ENCODE data around the gene BRD9.
"Not testable (repeated sequence)": the region's sequence is repeated elsewhere in the genome, so short reads cannot be mapped to it uniquely, and the experiment has no call there.

Gene BRD9

DNA sequence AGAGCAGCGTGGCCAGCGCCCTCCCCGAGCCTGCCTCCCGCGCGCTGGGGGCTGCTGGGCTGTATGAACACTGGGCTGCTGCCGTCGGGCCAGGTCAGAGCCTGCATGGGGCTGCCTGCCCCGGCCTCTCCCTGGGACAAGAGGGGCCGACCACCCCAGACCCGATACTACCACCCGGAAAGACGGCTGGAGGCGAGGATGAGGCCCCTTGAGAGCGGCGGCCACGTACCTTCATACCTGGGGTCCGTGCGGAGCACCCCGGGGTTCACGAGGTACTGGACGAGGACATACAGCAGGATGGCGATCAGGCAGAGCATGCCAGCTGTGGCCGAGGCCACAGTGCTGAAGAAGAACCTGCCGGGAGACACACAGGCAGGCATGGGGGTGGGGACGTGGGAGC is 49.2 kb downstream of the BRD9 start:
- not testable (repeated sequence) for DNase-seq

DNA sequence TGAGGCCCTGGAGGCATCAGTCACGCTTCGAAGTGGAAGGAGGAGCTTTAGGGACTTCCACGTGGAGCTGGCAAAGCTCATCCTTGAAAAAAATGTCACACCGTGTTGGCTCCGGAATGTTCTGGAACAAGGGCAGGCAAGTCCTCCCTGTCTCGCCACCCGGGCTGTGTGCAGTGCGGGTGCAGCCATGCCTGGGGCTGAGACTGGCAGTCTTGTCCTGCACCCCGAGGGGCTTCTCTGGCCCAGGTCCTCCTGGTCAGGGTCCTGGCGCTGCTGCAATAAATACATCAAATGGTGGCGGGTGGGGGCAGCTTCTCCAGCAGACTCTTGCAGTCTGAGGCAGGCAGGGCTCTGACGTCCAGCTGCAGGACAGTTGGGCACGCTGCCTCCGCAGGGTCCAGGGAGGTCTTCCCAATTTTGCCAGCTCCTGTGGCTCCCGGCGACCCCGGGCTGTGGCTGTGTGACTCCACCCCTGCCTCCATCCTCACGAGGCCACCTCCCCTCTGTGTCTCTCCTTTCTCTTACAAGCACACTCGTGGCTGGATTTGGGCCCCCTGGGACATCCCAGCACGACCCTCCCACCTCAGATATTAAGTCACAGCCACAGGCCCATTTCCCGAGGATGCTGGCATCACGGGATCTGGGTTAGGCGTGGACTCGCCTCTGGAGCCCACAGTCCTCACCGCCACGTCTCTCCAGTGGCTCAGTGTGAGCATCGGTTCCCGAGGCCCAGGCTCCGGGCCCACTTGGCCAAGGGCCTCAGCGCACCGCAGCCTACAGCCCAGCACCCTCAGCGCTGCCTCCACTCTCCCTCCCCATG is 50.0 kb downstream of the BRD9 start:
- not testable (repeated sequence) for DNase-seq

DNA sequence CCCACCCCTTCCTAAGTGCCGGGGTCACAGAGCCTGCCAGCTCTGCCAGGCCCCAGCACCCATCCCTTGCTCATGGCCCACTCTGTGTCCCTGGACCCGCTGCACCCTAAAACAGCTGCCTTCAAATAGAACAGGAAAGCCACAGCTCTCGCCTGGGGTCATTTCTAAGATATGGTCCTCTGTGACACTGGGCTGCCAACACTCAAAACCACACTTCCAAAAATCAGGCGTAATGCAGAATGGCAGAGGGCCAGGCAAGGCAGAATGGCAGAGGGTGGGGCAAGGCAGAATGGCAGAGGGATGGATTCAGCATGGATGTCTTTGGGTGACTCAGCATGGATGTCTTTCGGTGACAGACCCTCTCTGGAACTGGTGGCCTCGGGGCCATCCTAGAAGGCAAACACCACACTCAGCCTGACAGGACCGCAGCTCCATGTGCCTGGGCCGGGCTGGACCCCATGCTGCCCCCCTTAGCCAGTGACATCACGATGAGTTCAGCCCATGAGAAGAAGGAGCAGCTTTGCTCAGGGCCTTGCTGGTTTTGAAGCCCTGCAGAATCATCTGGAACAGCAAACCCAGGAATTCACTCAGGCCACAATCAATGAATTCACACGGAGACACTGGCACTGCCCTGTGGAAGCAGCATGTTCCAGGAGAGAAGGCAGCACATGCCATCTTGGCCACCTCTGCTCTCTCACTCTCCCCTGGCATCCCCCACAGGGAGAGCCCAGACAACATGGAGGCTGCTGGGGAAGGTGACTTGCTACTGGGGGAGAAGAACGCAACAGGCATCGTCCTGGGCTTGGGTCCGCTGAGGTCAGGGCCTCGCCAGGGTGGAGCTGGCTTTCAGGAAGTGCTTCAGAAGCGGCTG is 50.8 kb downstream of the BRD9 start:
- DNase-seq = not testable (repeated sequence)

DNA sequence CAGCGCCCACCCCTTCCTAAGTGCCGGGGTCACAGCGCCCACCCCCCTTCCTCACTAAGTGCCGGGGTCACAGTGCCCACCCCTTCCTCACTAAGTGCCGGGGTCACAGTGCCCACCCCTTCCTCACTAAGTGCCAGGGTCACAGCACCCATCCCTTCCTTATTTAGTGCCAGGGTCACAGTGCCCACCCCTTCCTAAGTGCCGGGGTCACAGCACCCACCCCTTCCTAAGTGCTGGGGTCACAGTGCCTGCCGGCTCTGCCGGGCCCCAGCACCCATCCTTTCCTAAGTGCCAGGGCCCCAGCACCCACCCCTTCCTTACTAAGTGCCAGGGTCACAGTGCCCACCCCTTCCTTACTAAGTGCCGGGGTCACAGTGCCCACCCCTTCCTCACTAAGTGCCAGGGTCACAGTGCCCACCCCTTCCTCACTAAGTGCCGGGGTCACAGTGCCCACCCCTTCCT is 51.6 kb downstream of the BRD9 start:
- DNase-seq = not testable (repeated sequence)

DNA sequence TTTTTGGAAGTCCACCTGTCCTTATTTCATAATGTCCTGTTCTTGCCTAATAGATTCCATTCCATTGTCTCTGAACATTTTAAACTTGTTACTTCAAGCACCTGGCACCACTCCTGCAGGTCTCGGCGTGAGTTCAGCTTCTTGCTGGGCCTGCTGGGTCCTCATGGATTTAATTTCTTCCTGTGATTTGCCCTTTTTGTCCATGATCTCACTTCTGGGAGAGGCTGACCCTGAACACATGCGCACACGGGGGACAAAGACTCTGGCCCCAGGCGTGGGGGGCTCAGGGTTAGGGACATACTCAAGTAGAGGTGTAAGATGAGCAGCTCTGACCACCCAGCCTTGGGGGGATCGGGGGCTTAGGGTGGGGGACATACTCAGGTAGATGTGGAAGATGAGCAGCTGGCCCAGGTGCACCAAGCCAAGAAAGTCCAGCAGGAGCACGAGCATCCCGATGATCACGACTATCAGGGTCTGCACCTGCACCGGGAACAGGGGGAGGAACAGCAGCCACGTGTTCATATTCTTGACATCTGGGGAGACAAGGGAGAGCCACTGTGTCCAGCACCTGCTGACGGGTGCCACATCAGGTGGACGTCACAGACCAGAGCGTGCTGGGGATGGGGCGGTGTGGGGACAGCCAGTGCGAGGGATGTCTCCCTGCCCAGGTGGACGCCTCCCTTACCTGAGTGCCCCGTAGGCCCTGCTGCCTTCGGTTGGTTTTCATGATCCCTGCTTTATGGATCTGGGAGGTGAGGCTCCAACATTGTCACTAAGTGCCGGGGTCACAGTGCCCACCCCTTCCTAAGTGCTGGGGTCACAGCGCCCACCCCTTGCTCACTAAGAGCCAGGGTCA is 52.3 kb downstream of the BRD9 start:
- not testable (repeated sequence) for DNase-seq

DNA sequence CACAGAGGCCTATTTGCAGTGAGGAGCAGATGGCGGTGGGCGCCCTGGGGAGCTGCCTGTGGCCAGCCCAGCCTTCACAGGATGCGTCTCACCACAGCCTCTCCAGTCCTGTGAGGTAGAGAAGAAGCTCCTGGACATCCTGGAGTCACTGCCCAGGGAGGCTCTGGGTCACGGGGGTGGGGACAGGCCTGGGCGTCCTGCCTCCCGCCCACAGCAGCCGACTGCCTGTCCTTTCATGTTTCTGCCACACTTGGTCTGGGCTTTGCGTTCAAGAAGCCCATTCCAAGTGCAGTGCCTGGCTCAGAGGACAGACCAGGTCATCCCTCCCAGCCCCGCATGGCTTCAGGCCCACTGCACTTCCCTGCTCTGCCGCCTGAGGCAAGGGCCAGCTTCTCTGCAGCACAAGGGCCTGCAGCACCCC is 54.2 kb downstream of the BRD9 start:
- DNase-seq = not testable (repeated sequence)

DNA sequence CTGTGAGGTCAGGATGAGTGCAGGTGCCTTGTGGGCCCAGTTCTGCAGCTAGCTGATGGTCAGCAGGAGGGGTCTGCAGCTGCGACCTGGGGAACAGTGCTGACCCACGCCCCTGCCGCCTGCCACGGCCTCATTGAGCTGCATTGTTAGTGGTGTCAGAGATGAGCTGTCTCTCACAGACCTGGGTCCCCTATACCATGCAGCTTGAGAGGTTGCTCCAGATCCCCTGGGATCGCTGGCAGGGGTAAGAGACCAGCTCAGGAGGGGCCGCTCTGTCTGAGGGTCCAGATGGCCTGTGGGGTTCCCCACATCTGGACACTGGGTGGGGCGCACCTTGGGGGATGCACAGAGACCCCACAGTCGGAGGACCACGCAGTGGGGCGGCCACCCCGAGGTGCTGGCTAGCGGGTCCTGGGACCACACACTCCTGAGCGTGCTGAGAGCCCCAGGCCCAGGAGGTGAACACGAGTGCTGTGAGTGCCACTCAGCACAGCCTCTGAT is 54.9 kb downstream of the BRD9 start:
- not testable (repeated sequence) for DNase-seq

DNA sequence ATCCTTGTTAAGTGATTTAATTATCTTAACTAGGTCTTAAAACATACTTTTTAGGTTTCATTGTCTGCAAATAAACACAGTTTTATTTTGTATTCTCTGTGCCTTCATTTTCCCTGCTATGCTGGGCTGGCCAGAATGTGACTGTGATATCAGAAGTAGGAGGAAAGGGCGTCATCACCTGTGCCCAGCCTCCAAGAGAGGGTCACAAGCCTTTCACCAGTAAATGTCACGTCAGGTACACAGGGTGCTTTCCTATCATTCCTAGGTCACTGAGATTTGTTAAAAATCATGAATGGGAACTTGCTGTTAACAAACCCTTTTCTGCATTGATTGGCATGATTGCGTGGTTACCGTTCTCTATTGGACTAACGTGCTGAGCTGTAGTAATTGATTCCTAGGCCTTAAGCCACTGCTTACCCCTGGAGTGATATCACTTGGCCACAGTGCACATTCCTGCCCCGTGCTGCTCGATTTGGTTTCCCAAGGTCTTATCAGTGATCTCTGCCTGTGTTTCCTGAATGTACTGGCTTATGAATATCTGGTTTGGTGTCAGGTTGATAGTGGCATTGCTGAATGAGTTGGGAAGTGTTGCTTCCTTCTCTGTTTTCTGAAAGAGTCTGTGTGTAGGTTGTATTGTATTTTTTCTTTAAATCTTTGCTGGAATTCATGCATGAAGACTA is 56.5 kb downstream of the BRD9 start:
- DNase-seq = not testable (repeated sequence)

DNA sequence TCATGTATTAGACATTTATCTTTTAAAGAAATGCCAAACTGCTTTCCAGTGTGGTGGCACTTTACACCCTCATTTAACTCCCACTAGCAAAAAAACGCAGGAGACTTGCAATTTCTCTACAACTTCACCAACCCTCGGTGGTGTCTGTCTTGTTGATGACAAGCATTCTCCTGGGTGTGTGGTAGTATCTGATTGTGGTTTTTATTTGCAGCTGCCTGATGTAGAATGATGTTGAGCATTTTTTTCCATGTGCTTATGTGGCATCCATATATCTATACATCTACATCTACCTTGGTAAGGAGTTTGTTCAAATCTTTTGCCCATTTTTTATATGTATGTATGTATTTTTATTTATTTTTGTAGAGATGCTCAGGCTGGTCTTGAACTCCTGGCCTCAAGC is 58.6 kb downstream of the BRD9 start:
- DNase-seq = not testable (repeated sequence)

DNA sequence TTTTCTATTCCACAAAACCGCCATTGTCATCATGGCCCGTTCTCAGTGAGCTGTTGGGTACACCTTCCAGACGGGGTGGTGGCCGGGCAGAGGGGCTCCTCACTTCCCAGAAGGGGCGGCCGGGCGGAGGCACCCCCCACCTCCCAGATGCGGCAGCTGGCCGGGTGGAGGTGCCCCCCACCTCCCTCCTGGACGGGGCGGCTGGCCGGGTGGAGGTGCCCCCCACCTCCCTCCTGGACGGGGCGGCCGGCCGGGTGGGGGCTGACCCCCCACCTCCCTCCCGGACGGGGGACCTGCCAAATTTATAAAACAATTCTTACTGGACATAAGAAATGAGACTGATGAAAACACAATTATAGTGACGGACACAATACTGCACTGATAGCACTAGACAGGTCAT is 64.4 kb downstream of the BRD9 start:
- DNase-seq = not testable (repeated sequence)

DNA sequence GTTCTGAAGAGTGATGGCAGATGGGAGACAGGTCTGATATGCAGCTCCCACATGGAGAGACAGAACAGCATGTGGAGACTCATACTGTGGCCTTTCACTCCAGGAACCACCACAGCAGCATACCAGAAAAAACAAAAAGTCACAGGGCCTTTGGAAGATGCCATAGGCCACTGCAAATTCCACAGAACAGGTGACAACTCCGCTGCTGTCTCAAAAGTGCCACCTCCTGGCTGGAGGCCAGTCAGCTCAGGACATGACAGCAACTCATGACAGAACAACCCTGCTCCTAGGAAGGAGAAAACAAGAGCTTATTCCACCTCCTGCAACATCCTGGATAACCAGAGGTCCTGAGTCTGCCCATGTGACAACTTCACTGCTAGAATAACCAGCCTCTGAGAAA is 67.1 kb downstream of the BRD9 start:
- not testable (repeated sequence) for DNase-seq

DNA sequence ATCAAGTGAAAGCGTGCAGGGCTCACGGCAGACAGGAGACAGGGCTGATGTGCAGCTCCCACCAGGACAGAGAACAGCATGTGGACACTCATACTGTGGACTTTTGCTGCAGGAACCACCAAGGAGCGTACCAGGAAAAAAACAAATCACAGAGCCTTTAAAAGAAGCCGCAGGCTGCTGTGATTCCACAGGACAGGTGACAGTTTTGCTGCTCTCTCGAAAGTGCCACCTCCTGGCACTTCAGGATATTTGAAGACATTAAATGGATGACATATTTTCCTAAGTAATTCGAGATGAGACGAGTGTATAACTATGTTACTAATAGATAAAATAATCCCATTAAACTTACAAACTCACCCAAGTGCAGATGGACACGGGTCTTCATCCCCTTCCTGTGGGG is 71.1 kb downstream of the BRD9 start:
- no peak for DNase-seq

DNA sequence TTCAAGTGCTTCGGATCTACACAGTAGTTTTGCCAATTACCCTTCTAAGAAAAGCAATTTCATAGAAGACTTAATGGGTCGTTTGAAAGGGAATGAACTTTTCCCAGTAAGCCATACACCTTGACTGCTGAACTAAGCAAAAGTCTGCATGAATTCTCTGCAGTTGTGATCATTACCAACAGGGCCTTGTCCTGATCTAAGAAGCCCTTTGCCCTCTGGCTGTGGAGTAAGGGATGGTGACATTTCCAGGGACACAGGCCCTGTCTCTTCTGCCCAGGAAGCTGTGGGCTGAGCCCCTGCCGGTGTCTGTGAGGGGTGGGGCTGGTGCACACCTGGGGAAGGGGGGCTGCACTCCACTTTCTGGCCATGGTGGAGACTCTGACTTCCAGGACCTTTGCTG is 72.4 kb downstream of the BRD9 start:
- DNase-seq = no peak

DNA sequence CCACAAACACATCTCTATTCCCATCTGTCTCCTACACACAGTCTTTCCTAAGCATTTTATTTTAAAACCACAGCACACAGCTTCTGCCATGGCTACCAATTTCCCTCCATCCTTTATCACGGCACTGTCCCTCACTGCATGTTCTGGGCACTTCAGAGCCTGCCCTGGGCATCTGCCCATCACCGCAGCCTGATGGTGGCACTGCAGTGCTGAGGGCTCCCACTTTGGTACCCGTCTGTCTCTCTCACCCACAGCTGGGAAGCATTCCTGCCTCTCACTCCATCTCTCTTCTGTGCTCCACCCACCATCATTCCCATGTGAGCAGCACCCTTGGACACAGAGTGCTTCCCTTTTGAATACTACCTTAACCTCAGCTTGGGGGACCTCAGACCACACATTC is 73.5 kb downstream of the BRD9 start:
- DNase-seq = no peak

DNA sequence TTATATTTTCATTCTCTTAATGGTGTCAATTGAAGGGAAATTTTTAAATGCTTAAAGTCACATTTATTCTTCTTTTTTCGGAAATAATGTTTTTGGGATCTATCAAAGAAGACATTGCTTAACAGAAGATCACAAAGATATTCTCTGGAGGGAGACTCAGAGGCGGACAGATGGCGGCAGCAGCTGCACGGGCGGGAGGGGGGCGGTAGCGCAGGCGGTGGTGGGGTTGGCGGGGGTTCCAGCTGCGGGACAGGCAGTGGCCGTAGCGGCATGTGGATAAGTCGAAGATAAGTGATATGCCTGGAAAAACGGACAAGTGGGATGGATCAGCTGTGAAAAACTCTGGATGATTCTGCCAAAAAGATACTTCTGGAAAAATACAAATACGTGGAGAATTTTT is 76.4 kb downstream of the BRD9 start:
- DNase-seq = no peak

DNA sequence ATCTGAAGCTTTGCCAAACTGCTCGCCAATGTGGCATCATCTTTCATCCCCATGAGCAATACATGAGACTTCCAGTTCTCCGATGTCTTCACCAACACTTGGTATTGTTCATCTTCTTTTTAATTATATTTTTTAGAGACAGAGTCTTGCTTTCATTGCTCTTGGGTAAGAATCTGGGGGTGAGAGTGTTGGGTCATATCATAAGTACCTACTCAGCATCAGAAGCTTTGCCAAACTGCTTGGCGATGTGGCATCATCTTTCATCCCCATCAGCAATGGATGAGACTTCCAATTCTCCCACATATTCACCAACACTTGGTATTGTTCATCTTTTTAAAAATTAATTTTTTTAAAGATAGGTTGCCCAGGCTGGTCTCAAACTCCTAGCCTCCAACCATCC is 77.2 kb downstream of the BRD9 start:
- DNase-seq = no peak
